GM18508 (cell line): ENCODE results near the gene IQGAP2.
"Not testable (repeated sequence)": the region's sequence is repeated elsewhere in the genome, so short reads cannot be mapped to it uniquely, and the experiment has no call there.

Experiments used
- ATAC-seq: cut with Tn5 transposase; IDR thresholded peaks from one replicate; pipeline ENCODE4 v1.9.1; 2021; ENCODE audit warnings: moderate number of reproducible peaks; ENCODE audit not compliant: insufficient read depth, unreplicated experiment

The IQGAP2 gene

GRCh38 chr5:76595755-76596481 lies 192.8 kb downstream of the IQGAP2 start:
- no peak for ATAC-seq

- ATAC-seq = no peak
Measured at GRCh38 chr5:76598531-76598930, 195.4 kb downstream of the IQGAP2 start.

GRCh38 chr5:76600716-76601115 lies 197.6 kb downstream of the IQGAP2 start:
- ATAC-seq = no peak

GRCh38 chr5:76601470-76601869 lies 198.4 kb downstream of the IQGAP2 start:
- ATAC-seq = no peak

- ATAC-seq = no peak
Measured at GRCh38 chr5:76602094-76602726, 199.1 kb downstream of the IQGAP2 start.

GRCh38 chr5:76603991-76604390 lies 200.9 kb downstream of the IQGAP2 start:
- not testable (repeated sequence) for ATAC-seq

GRCh38 chr5:76604838-76605237 lies 201.8 kb downstream of the IQGAP2 start:
- ATAC-seq = no peak

GRCh38 chr5:76606701-76607100 lies 203.6 kb downstream of the IQGAP2 start:
- ATAC-seq = no peak

- ATAC-seq = no peak
Measured at GRCh38 chr5:76607353-76607871, 204.3 kb downstream of the IQGAP2 start.

- no peak for ATAC-seq
Measured at GRCh38 chr5:76608833-76609232, 205.7 kb downstream of the IQGAP2 start.

- ATAC-seq = no peak
Measured at GRCh38 chr5:76610196-76610595, 207.1 kb downstream of the IQGAP2 start.

GRCh38 chr5:76612942-76613341 lies 209.9 kb downstream of the IQGAP2 start:
- no peak for ATAC-seq

- ATAC-seq = no peak
Measured at GRCh38 chr5:76615759-76616158, 212.7 kb downstream of the IQGAP2 start.

GRCh38 chr5:76616206-76616605 lies 213.1 kb downstream of the IQGAP2 start:
- no peak for ATAC-seq

GRCh38 chr5:76617229-76617628 lies 214.1 kb downstream of the IQGAP2 start:
- no peak for ATAC-seq

GRCh38 chr5:76617675-76618074 lies 214.6 kb downstream of the IQGAP2 start:
- ATAC-seq = no peak

GRCh38 chr5:76620166-76620565 lies 217.1 kb downstream of the IQGAP2 start:
- ATAC-seq = no peak

GRCh38 chr5:76622076-76622475 lies 219.0 kb downstream of the IQGAP2 start:
- no peak for ATAC-seq

GRCh38 chr5:76622973-76623596 lies 220.0 kb downstream of the IQGAP2 start, which contains the start of gene F2RL2:
Gene F2RL2 (minus strand): TSS chr5:76623403. CDS start chr5:76623230, 173 bp downstream.
- no peak for ATAC-seq

GRCh38 chr5:76625087-76625815 lies 222.2 kb downstream of the IQGAP2 start:
- ATAC-seq = no peak

GRCh38 chr5:76626738-76627137 lies 223.7 kb downstream of the IQGAP2 start:
- no peak for ATAC-seq
